EL (cell line): ENCODE results near the gene ECEL1.
"Not testable (repeated sequence)": the region's sequence is repeated elsewhere in the genome, so short reads cannot be mapped to it uniquely, and the experiment has no call there.

Experiments used
- DNase-seq: peaks from one replicate; pipeline ENCODE4 v3.0.0-alpha.2; 2016

The ECEL1 gene

DNA sequence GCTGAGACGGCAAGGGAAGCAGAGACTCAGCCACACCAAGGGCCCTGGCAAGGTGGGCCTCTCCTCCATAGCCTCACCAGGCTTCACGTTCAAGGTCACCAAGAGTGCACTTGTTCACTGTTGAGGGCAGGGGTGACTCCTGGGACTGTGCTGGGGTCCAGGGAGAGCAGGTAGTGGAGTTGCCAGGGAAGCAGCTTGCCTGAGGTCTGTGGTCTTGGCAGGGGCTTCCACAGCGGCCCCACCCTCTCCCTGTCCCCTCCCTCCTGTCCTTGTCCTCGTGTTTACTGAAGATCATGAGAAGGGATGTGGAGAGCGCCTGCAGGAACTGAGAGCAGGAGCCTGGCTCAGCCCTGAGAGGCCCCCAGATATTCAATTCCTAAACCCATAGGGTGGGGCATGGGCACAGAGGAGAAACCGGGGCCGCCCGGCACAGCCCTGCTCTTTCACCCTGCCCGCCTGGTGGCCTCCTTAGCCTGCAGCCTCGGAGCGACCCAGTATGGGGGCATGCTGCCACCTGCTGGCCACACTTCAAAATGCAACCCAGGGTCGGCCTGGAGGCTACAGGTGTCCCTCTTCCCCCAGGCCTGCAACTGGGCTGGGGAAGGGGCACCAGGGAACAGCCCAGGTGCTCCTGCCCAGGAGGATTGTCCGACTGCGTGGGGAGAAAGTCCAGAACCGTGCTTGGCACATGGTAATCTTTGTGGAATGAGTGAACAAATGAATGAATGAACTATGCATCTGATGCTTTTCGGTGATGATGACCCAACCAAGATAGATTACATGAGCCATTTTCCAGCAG lies 47.2 kb downstream of the ECEL1 start:
- DNase-seq = peak; percentile 65

DNA sequence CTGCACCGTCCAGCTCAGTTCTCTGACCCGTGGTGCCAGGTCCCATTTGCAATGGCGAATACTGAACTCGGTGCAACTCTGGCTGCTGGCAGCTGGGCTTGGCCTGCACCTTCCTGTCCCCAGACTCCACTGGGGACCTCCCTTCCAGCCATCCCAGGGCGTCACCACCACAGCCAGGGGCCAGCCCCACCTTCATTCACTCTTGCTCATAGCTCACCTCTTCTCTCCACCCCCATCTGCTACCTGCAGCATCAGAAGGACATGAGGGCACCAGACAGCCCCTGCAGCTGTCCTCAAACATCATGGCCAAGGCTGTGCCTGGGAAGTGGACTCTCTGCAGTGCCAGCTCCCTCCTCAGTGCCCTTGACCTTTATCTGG lies 47.9 kb downstream of the ECEL1 start:
- DNase-seq = no peak

DNA sequence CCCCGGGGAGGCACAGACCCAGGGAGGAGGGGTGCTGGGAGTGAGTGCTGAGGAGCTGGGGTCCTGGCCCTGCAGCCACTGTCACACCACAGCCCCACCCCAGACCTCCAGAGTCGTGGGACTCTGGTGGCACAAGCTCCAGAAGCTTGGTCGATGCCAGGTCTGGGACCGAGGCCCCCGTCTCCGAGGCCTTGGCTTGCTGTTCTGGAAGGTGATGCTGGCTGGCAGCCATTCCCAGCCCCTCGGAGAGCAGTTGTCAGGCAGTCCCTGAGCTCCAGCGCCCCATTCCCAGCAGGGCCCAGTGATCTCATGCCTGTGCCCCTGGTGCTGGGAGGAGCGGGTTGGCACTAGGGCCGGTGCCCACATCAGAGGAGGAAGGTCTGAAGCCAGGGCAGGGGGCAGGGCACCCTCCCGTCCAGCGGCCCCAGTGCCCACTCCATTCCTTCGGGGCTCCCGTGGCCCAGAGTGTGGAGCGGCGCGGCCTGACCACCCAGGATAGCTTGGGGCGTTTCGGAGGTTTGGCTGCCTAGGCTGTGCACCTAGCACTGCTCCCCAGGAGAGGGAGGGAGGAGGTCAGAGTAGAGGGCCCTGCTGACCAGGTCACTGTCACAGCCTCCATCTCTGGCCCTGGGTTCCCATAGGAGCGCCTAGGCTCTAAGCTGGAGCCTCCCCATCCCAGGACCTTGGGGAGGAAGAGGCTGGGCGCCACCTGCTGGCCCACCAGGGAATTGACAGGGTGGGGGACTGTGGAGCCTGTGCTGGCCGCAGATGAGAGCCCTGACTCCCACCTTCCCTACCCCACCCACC lies 48.5 kb downstream of the ECEL1 start:
- no peak for DNase-seq

DNA sequence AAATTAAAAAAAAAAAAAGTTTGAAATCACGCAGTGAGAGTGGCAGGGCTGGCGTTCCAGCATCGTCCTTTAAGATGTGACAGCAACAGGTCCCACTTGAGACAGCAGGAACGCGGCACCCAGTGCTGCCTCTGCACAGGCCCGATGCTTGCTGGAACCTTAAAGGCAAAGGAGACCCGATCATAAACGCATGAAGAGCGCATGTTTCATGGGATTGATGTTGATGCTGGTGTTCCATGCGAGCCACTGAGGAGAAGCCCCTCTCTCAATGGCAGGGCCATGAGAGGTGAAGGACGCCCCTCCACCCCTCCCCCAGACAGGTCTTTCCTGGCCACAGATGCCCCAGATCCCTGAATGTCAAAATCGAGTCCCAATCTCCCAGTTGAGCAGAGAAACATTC lies 49.5 kb downstream of the ECEL1 start:
- DNase-seq = no peak

DNA sequence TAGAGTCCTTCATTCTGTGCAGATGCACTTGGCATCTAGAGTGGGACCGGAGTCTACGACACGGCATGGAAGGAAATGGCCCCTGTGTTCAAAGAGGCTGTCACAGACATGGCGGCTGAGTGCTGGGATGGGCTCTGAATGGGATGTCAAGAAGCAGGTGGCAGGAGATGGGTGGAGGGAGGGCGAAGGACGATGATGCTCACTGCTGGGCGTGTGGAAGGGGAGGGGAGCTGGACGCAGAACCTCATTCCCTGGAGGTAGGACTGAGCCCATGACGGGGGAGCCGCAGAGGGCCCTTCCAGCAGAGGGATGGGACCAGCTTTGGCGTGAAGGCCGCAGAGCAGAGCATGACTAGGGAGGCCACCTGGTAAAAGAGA lies 50.5 kb downstream of the ECEL1 start:
- no peak for DNase-seq

DNA sequence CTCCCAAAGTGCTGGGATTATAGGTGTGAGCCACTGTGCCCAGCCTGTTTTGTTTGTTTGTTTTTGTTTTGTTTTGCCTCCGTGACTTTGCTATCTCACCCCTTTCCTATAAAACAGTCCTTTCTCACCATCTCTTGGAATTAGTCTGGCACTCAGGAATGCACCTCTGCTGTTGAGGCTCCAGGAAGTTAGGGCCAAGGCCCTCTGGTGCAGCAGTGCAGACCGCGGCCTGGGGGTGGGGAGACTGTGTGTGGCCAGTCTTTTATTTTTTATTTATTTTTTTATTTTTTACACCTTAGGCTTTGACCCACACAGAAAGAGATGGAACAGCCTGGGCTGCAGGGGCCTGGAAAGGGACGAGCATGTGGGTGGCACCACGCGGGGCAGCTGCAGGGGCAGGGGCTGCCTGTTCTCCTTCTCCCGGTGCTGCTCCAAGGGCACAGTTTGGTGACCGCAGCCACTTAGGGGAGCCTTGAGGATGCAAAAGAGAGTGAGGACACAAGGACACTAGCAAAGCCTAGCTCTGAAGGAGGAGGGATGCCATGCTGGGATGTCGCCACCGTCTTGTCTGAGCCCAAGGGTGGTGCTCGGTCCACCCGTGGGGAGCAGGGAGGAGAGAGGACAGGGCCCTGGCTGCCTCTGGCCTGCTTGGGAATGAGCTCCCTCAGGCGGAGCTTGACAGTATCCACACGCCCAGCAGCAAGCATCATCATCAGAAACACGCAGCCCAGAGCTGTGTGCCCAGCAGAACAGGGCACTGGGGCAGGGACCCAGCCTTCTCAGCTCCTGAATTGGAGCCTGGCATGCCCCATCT lies 51.0 kb downstream of the ECEL1 start:
- no peak for DNase-seq

DNA sequence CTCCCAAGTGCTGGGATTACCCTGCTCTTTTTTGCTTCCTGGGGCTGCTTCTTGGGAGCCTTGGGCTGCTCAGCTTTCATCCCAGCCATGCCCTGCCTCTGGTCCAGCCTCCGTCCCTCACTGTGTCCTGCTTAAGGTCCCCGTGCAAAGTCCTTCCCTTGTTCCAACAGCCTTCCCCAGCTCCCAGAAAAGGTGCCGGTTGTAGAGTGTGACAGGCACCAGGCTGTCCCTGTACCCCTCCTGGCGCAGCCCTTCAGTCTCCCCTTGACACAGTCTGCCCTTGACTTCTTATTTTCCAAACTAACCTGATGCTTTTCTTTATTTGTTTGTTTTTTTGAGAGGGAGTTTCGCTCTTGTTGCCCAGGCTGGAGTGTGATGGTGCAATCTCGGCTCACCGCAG lies 51.8 kb downstream of the ECEL1 start:
- DNase-seq = no peak

DNA sequence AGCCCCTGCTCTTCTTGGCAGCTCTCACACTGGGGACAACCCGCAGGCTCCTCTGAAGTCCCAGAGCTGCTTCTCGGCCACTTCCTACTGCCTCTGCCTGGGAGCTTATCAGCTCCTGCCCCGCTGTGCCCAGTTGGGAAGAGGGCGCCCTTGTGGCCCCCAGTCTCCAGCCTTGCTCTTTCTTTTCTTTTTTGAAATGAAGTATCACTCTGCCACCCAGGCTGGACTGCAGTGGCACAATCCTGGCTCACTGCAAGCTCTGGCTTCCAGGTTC lies 52.3 kb downstream of the ECEL1 start:
- no peak for DNase-seq

DNA sequence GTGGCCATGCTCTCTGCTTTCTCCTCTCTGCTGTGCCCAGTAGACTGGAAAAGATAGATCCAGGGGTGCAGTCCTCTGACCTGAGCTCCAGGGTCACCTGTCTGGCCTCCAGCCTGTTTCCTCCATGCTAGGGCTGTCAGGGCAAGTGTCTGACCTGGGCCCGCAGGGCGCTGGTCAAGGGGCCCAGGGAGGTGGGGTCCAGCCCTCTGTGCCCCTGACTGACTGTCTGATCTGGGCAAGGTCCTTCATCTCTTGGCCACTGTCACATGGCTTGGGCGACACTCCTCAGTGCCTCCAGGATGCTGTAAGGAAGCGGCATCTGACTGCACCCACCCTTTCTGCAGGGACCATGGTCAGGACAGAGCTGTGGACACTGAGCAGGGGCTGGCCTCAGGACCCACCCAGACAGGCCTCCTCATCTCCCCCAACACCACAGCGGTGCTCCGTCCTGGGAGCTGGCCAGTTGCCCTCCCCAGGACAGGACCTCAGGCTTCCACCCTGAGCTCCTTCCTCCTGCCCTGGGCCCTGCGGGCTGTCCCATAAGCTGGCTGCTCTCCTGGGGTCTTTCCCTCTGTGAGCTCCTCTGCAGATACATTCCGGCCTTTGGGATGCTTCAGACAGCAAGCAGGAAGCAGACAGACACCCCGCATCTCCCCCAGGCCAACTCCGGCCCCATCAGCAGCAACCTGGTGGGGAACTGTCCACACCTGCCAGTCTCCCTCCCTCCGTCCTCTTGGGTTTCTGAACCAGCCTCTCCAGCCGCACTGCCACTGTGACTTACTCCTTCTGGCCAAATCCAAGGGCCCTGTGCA lies 52.9 kb downstream of the ECEL1 start:
- no peak for DNase-seq

DNA sequence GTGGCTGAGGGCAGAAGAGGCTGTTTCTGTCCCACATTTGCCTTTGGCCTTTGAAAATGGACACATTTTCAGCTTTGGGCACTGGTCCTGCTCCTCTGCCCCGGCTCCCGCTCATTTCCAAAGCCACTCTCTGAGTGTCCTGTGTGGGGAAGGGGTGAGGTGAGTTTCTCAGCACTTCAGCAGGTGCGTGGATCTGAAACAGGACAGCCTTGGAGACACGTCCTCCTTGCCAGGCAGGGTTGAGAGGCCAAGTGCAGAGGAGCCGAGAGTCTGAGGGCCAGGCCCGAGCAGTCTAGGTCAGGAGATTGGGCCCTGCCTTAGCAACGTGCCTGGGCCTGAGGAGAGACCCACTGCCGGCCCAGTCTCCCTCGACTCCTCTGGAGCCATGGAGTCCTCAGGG lies 53.5 kb downstream of the ECEL1 start:
- DNase-seq = no peak

DNA sequence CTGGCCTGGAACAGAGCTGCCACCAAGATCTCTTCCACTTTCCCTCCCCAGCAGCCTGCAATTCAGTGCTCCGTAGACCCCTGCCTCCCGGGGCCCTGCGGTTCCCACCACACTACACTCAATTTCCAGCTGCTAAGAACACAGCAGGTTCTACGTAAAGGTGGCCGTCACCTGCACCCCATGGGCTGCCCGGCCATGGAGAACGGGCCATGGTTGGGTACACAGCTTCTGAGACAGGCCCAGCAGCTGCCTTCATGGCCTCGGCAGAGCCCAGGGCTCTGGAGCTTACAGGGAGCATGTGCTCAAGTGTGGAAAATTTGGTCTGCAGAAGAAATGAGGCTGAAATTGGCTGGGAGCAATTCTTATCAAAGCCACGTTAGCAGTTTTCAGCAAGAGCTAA lies 54.0 kb downstream of the ECEL1 start:
- not testable (repeated sequence) for DNase-seq

DNA sequence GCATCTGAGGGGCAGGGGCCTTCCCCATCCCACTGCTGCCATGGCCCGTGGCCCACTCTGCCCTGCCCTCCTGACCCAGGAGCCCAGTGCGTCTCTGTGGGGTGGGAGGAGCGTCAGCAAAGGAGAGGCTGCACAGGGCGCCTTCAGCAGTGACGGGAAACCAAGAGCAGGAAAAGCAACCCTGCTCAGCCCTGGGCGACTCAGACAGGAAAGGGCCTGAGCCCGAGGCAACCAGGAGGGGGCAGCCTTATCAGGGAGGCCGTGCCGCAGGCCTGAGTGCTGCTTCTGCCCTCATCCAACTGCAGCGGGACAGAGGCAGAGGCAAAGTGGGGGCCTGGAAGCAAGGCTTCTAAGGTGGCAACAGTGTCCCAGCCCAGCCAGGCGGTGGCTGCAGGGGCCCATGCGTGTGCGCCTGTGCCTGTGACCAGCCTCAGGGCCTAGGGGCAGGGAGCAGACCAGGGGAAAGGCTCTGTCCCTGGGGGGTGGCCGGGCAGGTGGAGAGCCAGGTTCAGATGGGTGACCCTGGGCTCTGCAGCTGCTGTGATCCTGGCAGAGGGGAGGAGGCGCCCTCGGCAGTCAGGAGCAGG lies 54.9 kb downstream of the ECEL1 start:
- no peak for DNase-seq

DNA sequence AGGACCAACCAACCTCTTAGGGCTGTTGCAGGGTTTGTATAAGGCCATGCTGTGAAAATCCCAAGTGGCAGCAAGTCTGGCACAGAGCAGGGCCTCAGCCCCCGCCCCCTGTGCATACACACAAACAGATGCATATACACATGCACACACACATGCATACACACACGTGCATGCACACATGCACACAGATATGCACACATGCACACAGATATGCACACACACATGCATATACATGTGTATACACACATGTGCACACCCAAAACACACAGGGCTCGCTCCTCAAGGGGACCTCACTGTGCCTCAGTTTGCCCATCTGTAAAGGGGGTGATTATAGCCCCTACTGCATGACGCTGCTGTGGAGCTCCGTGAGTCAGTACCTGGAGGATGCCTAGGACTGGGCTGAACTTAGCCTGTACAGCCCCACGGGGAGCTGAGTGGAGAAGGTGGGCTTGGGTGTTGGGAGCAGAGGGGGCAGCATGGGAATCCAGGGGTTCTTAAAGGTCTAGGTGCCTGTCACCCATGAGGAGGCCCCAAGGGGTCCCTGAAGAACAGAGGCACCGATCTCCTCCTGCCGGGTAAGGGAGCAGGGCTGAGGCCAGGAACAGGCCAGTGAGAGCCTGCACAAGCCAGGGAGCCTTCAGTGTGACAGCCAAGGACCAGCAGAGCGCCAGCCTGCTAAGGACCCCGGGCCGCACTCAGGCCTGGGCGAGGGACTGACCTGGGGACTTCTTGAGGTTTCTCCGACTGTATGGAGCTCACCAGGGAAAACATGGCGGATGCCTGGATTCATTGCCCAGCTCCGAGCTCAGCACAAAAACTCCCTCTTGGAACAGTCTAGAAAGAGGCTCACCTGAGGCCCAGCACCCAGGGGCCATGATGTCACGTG lies 55.7 kb downstream of the ECEL1 start:
- DNase-seq = no peak
